Subcutaneous abdominal adipose tissue (tissue), 5 donors: ENCODE results near the gene HOMER3.

Experiments
- H3K27ac ChIP-seq: one replicate; pipeline ENCODE4 v1.7.0; 2013; ENCODE audit warnings: low read depth, mild to moderate bottlenecking, inconsistent platforms, low read length, moderate library complexity
- H3K27me3 ChIP-seq, 5 donors: one replicate each; pipeline ENCODE4 v1.7.0; 2013; ENCODE audit warnings: low read length in 5 of 5, inconsistent platforms in 1 of 5; ENCODE audit not compliant: control insufficient read depth in 5 of 5, insufficient read depth in 4 of 5
- H3K36me3 ChIP-seq, 5 donors: one replicate each; pipeline ENCODE4 v1.7.0; 2013; ENCODE audit warnings: low read length in 5 of 5; ENCODE audit not compliant: control insufficient read depth in 5 of 5, insufficient read depth in 5 of 5
- H3K4me1 ChIP-seq, 5 donors: one replicate each; pipeline ENCODE4 v1.7.0; 2013; ENCODE audit warnings: low read length in 5 of 5, mild to moderate bottlenecking in 3 of 5, moderate library complexity in 1 of 5; ENCODE audit not compliant: control insufficient read depth in 5 of 5, insufficient read depth in 5 of 5
- H3K4me3 ChIP-seq, 5 donors: one replicate each; pipeline ENCODE4 v1.7.0; 2013; ENCODE audit warnings: low read length in 5 of 5, low read depth in 1 of 5
- H3K9ac ChIP-seq, 5 donors: one replicate each; pipeline ENCODE4 v1.7.0; 2013; ENCODE audit warnings: low read length in 5 of 5, mild to moderate bottlenecking in 4 of 5, moderate library complexity in 3 of 5
- H3K9me3 ChIP-seq, 5 donors: one replicate each; pipeline ENCODE4 v1.7.0; 2013; ENCODE audit warnings: low read length in 5 of 5; ENCODE audit not compliant: control insufficient read depth in 5 of 5
- donor health status: healthy.
- donor health status: healthy.
- donor health status: healthy.
- donor health status: healthy.
- donor health status: healthy.

HOMER3 gene

GRCh38 chr19:18883526-18884304, 57.3 kb downstream of the HOMER3 start:
- no peaks in the 10 kb centered on the region for H3K36me3 ChIP-seq
- H3K9me3 ChIP-seq: peaks cover 0 to 4% (median 0%) of the 10 kb centered on the region in 5 donors
- no peak overlapping the region for H3K27ac ChIP-seq
- H3K27me3 ChIP-seq: peaks cover 0 to 4% (median 0%) of the 10 kb centered on the region in 5 donors
- no peak overlapping the region for H3K9ac ChIP-seq
- H3K4me1 ChIP-seq: no peaks in the 10 kb centered on the region
- H3K4me3 ChIP-seq: no peak overlapping the region

- Histone ChIP-seq H3K27ac (no peak overlapping the region), H3K9me3 (peaks cover 0 to 6% (median 0%) of the 10 kb centered on the region in 5 donors), H3K4me1 (no peaks in the 10 kb centered on the region), H3K9ac (no peak overlapping the region), H3K4me3 (no peak overlapping the region), H3K36me3 (no peaks in the 10 kb centered on the region), H3K27me3 (no peaks in the 10 kb centered on the region)
Measured at GRCh38 chr19:18881491-18881890, 59.5 kb downstream of the HOMER3 start.

GRCh38 chr19:18879579-18880373, 61.2 kb downstream of the HOMER3 start:
- H3K27me3 ChIP-seq: no peaks in the 10 kb centered on the region
- no peaks in the 10 kb centered on the region for H3K36me3 ChIP-seq
- no peaks in the 10 kb centered on the region for H3K4me1 ChIP-seq
- no peak overlapping the region for H3K9ac ChIP-seq
- H3K4me3 ChIP-seq: no peak overlapping the region
- no peak overlapping the region for H3K27ac ChIP-seq
- peaks cover 0 to 6% (median 0%) of the 10 kb centered on the region in 5 donors for H3K9me3 ChIP-seq
